B cell (primary cell): ENCODE data around the gene BMAL2. TPM values are rescaled to one million over a fixed set of nuclear protein-coding genes. Genes with fewer than 3 reads are reported as not detected.

Experiments used
- ATAC-seq: fragments of 200-7000 bp; cut with Tn5 transposase; one replicate; pipeline ENCODE4 v1.10.0; 2021; ENCODE audit warnings: low read depth, mild to moderate bottlenecking, moderate number of reproducible peaks, moderate library complexity
- CTCF ChIA-PET: fragments of 350-600 bp; sonication (Branson Sonifier 250); formaldehyde crosslinking; loops from one replicate; lab custom pipeline; 2021; ENCODE audit warnings: antibody characterized with exemption, inconsistent platforms; lab: Charles Lee
- POLR2A ChIA-PET: fragments of 350-600 bp; sonication (Branson Sonifier 250); formaldehyde crosslinking; loops from one replicate; lab custom pipeline; 2021; ENCODE audit warnings: antibody characterized with exemption; lab: Charles Lee
- DNase-seq: peaks from one replicate; pipeline ENCODE4 v3.0.0; 2013
- H2AFZ ChIP-seq: 2 replicates; pipeline ENCODE4 v1.6.1; 2012; ENCODE audit warnings: mild to moderate bottlenecking, low read depth, low read length; ENCODE audit not compliant: insufficient read depth, poor library complexity, severe bottlenecking
- H3K27ac ChIP-seq, 2 donors: 1 replicate in 1 of 2; 2 replicates in 1 of 2; pipeline ENCODE4 v1.5.1; 2012 to 2013; ENCODE audit warnings: low read length in 2 of 2, mild to moderate bottlenecking in 2 of 2, moderate library complexity in 1 of 2
- H3K27me3 ChIP-seq, 4 experiments: fragments of 200-600 bp in 1 of 4; sonication (generic) in 1 of 4; replicated peaks in 1 of 4; 1 replicate in 2 of 4; 2 replicates in 2 of 4; pipeline versions ENCODE4 v1.6.1 to v1.7.0; 2013 to 2016; ENCODE audit warnings: low read length in 3 of 4, mild to moderate bottlenecking in 2 of 4, mixed read lengths in 1 of 4, moderate library complexity in 1 of 4; ENCODE audit not compliant: insufficient read depth in 4 of 4, control insufficient read depth in 3 of 4; ENCODE audit errors: control extremely low read depth in 1 of 4
- H3K36me3 ChIP-seq, 2 experiments: replicated peaks in 1 of 2; 1 replicate in 1 of 2; 2 replicates in 1 of 2; pipeline versions ENCODE4 v1.6.1 to v1.7.1; 2013; ENCODE audit warnings: low read length in 1 of 2; ENCODE audit not compliant: insufficient read depth in 2 of 2, control insufficient read depth in 1 of 2; ENCODE audit errors: control extremely low read depth in 1 of 2, extremely low read depth in 1 of 2
- H3K4me1 ChIP-seq, 2 donors: fragments of 200-600 bp in 1 of 2; sonication (generic) in 1 of 2; 1 replicate in 1 of 2; 2 replicates in 1 of 2; pipeline versions ENCODE4 v1.5.1 to v1.6.1; 2013 to 2017; ENCODE audit warnings: low read length in 2 of 2; ENCODE audit not compliant: control insufficient read depth in 2 of 2, insufficient read depth in 2 of 2
- H3K4me2 ChIP-seq: replicated peaks from 2 replicates; pipeline ENCODE3; 2012; ENCODE audit warnings: mild to moderate bottlenecking, low read depth, low read length; ENCODE audit not compliant: poor library complexity, severe bottlenecking
- H3K4me3 ChIP-seq, 5 experiments: fragments of 200-600 bp in 1 of 5; sonication (generic) in 1 of 5; 1 replicate in 3 of 5; 2 replicates in 2 of 5; pipeline versions ENCODE4 v1.5.1 to v1.7.0; 2011 to 2016; ENCODE audit warnings: low read length in 4 of 5, mild to moderate bottlenecking in 4 of 5, low read depth in 2 of 5, control low read depth in 1 of 5, moderate library complexity in 1 of 5; ENCODE audit not compliant: insufficient read depth in 1 of 5; ENCODE audit errors: control extremely low read depth in 1 of 5, extremely low read depth in 1 of 5
- H3K79me2 ChIP-seq: fragments of 200-600 bp; sonication (generic); one replicate; pipeline ENCODE4 v1.6.0; 2016; ENCODE audit warnings: low read length; ENCODE audit not compliant: control insufficient read depth, insufficient read depth
- H3K9ac ChIP-seq: fragments of 200-600 bp; sonication (generic); 2 replicates; pipeline ENCODE4 v1.6.1; 2017; ENCODE audit warnings: mild to moderate bottlenecking, low read length, moderate library complexity
- H3K9me3 ChIP-seq, 3 donors: one replicate each; pipeline versions ENCODE4 v1.6.1 to v1.7.1; 2013; ENCODE audit warnings: low read length in 2 of 3; ENCODE audit not compliant: control insufficient read depth in 2 of 3, insufficient read depth in 1 of 3; ENCODE audit errors: control extremely low read depth in 1 of 3
- H4K20me1 ChIP-seq: 2 replicates; pipeline ENCODE4 v1.6.0; 2012; ENCODE audit warnings: mild to moderate bottlenecking, low read length; ENCODE audit not compliant: insufficient read depth, control insufficient read depth, poor library complexity, severe bottlenecking
- H3K27ac Mint-ChIP-seq: one replicate; pipeline ENCODE4 v1.8.0; 2021; ENCODE audit warnings: mixed read lengths
- H3K27me3 Mint-ChIP-seq: one replicate; pipeline ENCODE4 v1.8.0; 2021; ENCODE audit warnings: mixed read lengths
- H3K4me1 Mint-ChIP-seq: one replicate; pipeline ENCODE4 v1.8.0; 2021; ENCODE audit warnings: mixed read lengths
- H3K4me3 Mint-ChIP-seq: one replicate; pipeline ENCODE4 v1.8.0; 2021; ENCODE audit warnings: mixed read lengths
- H3K9me3 Mint-ChIP-seq: one replicate; pipeline ENCODE4 v1.8.0; 2022; ENCODE audit warnings: mixed read lengths; ENCODE audit not compliant: insufficient read depth
- CTCF ChIP-seq: fragments of 200-600 bp; IDR thresholded peaks from one replicate; pipeline ENCODE4 v1.8.0; 2022; ENCODE audit warnings: antibody characterized with exemption, mild to moderate bottlenecking
- EZH2 ChIP-seq: IDR thresholded peaks from 2 replicates; pipeline ENCODE4 v1.6.1; 2012; ENCODE audit warnings: borderline replicate concordance, low read depth, mild to moderate bottlenecking, moderate library complexity, low read length; ENCODE audit not compliant: insufficient read depth, poor library complexity, severe bottlenecking
- WGBS: methylation state at CpG from one replicate; pipeline ENCODE4 v1.1.5; 2013; ENCODE audit warnings: missing lambda C conversion rate; ENCODE audit not compliant: insufficient coverage; 5-methylcytosine and 5-hydroxymethylcytosine counted together
- intact Hi-C: fragments of 100-400 bp; cut with micrococcal nuclease; formaldehyde crosslinking; loops from one replicate; pipeline ENCODE4 v1.10.0; 2022
- polyA plus RNA-seq: library from polyadenylated mRNA; depleted of rRNA; stranded (reverse); fragments of >200 nt; gene quantifications from 2 replicates; pipeline ENCODE4 v1.2.3, GENCODE V29; 2012
- total RNA-seq, 2 donors: library from RNA; stranded (reverse); fragments of 120-200 nt in 1 of 2; gene quantifications; 1 replicate in 1 of 2; 2 replicates in 1 of 2; pipeline versions ENCODE4 v1.2.3 to v1.2.4, GENCODE V29; 2013 to 2022

Gene BMAL2
- total and polyA plus RNA-seq, 2 donors (not counting 1 experiment from before 2014, with no cell fraction given): 0.30 to 2.8 TPM

DNA sequence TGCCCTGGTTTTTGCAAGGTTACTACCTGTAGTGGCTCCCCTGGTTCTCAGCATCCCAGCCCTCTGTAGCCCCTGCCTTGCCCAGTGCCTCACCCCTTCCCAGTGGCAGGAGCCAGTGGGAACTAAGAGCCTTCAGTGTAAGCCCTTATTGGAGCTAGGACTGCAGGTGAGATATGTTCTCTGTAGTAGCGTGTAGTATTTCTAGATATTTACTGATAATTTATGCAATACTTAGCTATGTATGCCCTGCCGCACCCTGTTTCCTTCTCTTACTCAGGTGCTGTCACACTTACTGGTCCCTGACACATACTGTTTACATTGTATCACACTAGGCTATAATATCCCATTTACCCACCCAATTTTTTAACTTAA lies 3.6 kb downstream of the BMAL2 start:
- H2AFZ ChIP-seq: no peak overlapping the region
- intact Hi-C loops: no loop called here
- H3K4me3 ChIP-seq: no peak overlapping the region
- peaks cover 13 to 14% of the 10 kb centered on the region in 2 donors for H3K4me1 ChIP-seq
- Mint-ChIP-seq H3K27ac (no peak overlapping the region), H3K27me3 (peaks cover 23% of the 10 kb centered on the region), H3K4me3 (no peak overlapping the region), H3K4me1 (peaks cover 24% of the 10 kb centered on the region), H3K9me3 (no peaks in the 10 kb centered on the region)
- ChIA-PET POLR2A (no interaction called here), CTCF (interaction anchor here (1.2 kb wide), 1 partner anchor 30 kb away, joined by 4 read pairs; no protein-coding TSS in a partner anchor)
- no peaks in the 10 kb centered on the region for H3K79me2 ChIP-seq
- H3K36me3 ChIP-seq: no peaks in the 10 kb centered on the region
- ATAC-seq (no peak), DNase-seq (no peak)
- no CpG with 5 or more reads among the region's 2 CpGs for WGBS
- no peak overlapping the region for H3K4me2 ChIP-seq
- no peak for TF ChIP-seq CTCF
- no peak for TF ChIP-seq EZH2
- no peaks in the 10 kb centered on the region for H3K9me3 ChIP-seq
- H4K20me1 ChIP-seq: no peaks in the 10 kb centered on the region
- peaks cover 0 to 24% (median 17%) of the 10 kb centered on the region in 4 experiments for H3K27me3 ChIP-seq
- H3K27ac ChIP-seq: no peak overlapping the region
- H3K9ac ChIP-seq: no peak overlapping the region

DNA sequence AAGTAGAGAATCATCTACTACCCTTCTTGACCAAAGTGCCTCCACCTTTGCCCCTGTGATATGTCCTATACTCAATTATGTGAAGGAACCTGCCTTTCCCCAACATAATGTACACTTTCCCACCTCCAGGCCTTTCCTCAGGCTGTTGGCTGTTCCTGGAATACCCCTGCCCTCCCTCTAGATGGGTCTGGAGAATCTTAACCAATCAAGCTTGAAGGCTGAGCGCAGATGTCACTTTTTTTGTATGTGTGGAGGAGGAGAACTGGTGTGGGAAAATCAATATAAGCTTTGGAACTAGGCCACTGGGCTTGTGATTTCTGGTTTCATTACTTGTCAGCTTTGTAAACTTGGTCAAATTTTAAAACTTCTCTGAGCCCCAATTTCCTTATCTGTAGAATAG lies 4.7 kb downstream of the BMAL2 start:
- no peak overlapping the region for H2AFZ ChIP-seq
- CTCF ChIA-PET: interaction anchor here (1.2 kb wide), 1 partner anchor 31 kb away, joined by 4 read pairs; no protein-coding TSS in a partner anchor
- POLR2A ChIA-PET: no interaction called here

More for the DNA sequence above, 4.7 kb downstream of the BMAL2 start:
- Histone ChIP-seq H3K79me2 (no peaks in the 10 kb centered on the region), H3K27ac (no peak overlapping the region), H3K27me3 (peaks cover 0 to 17% (median 6%) of the 10 kb centered on the region in 4 experiments), H3K4me2 (no peak overlapping the region), H3K4me1 (peaks cover 9 to 10% of the 10 kb centered on the region in 2 donors), H3K36me3 (no peaks in the 10 kb centered on the region), H3K9ac (no peak overlapping the region), H3K9me3 (no peaks in the 10 kb centered on the region), H4K20me1 (no peaks in the 10 kb centered on the region), H3K4me3 (no peak overlapping the region)
- Mint-ChIP-seq H3K4me1 (peaks cover 13% of the 10 kb centered on the region), H3K9me3 (no peaks in the 10 kb centered on the region), H3K27ac (no peak overlapping the region), H3K4me3 (no peak overlapping the region), H3K27me3 (peaks cover 13% of the 10 kb centered on the region)
- no peak for TF ChIP-seq EZH2
- TF ChIP-seq CTCF: no peak
- ATAC-seq: no peak
- intact Hi-C loops: no loop called here
- DNase-seq: no peak
- WGBS: no CpG with 5 or more reads among the region's 1 CpG
